ENCODE data around the gene GABPB2. TPM values are rescaled to one million over a fixed set of nuclear protein-coding genes. Genes with fewer than 3 reads are reported as not detected.

GABPB2 gene
- total RNA-seq, 4 donors from 2014 or later: 16.5 to 23.5 (median 20.6) TPM

- TF ChIP-seq CTCF (IDR thresholded peaks at IDR 0.05; ENCODE audit: low read depth): no peak
Measured at GRCh38 chr1:151124763-151125403, 54.3 kb downstream of the GABPB2 start.

GRCh38 chr1:151128800-151129199 is 58.2 kb downstream of the GABPB2 start:
- no peak for TF ChIP-seq CTCF (IDR thresholded peaks at IDR 0.05; ENCODE audit: low read depth)

GRCh38 chr1:151130987-151131586 is 60.5 kb downstream of the GABPB2 start:
- TF ChIP-seq CTCF (IDR thresholded peaks at IDR 0.05; ENCODE audit: low read depth): no peak

GRCh38 chr1:151131701-151132334 is 61.3 kb downstream of the GABPB2 start:
- TF ChIP-seq CTCF (IDR thresholded peaks at IDR 0.05; ENCODE audit: low read depth): no peak

GRCh38 chr1:151132335-151133017 is 61.9 kb downstream of the GABPB2 start:
- TF ChIP-seq CTCF (IDR thresholded peaks at IDR 0.05; ENCODE audit: low read depth): no peak

- no peak for TF ChIP-seq CTCF (IDR thresholded peaks at IDR 0.05; ENCODE audit: low read depth)
Measured at GRCh38 chr1:151133018-151133806, 62.7 kb downstream of the GABPB2 start.
